PC-3 (cell line): ENCODE results near the gene SLTM.

ENCODE experiments used
- EZH2 ChIP-seq: fragments of 300-600 bp; sonication (generic); IDR thresholded peaks from one replicate; pipeline ENCODE4 v1.6.1; 2017; ENCODE audit warnings: antibody characterized with exemption, mild to moderate bottlenecking, low read length; ENCODE audit not compliant: unreplicated experiment
- EZH2phosphoT487 ChIP-seq: fragments of 300-600 bp; sonication (generic); IDR thresholded peaks from 2 replicates; pipeline ENCODE4 v1.6.1; 2018; ENCODE audit warnings: mild to moderate bottlenecking, antibody characterized with exemption, low read length, borderline replicate concordance
- TF ChIP-seq, protein P1 (sequence below): fragments of 300-600 bp; sonication (generic); conservative IDR thresholded peaks from 2 replicates; pipeline ENCODE4 v1.5.1; 2017; ENCODE audit warnings: antibody characterized with exemption, low read depth, mild to moderate bottlenecking, low read length

GRCh38 chr15:58958811-58959210, 25.3 kb upstream of the SLTM start:
- TF ChIP-seq, protein P1, sequence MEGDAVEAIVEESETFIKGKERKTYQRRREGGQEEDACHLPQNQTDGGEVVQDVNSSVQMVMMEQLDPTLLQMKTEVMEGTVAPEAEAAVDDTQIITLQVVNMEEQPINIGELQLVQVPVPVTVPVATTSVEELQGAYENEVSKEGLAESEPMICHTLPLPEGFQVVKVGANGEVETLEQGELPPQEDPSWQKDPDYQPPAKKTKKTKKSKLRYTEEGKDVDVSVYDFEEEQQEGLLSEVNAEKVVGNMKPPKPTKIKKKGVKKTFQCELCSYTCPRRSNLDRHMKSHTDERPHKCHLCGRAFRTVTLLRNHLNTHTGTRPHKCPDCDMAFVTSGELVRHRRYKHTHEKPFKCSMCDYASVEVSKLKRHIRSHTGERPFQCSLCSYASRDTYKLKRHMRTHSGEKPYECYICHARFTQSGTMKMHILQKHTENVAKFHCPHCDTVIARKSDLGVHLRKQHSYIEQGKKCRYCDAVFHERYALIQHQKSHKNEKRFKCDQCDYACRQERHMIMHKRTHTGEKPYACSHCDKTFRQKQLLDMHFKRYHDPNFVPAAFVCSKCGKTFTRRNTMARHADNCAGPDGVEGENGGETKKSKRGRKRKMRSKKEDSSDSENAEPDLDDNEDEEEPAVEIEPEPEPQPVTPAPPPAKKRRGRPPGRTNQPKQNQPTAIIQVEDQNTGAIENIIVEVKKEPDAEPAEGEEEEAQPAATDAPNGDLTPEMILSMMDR = no peak
- TF ChIP-seq EZH2phosphoT487 = no peak
- TF ChIP-seq EZH2 = no peak
